RWPE1 (cell line): Measurements from ENCODE around the gene KRI1.
A peak's percentile ranks its signal among the peaks of the same experiment; 100 is the strongest.

Experiments
- CTCF ChIA-PET: fragments of 350-600 bp; sonication (Branson Sonifier 250); formaldehyde crosslinking; extraction: SDS; loops from one replicate; lab custom pipeline; 2021; lab: Yijun Ruan, JAX
- POLR2A ChIA-PET: fragments of 400-600 bp; formaldehyde crosslinking; extraction: SDS; loops from one replicate; lab custom pipeline; 2020; ENCODE audit warnings: antibody characterized with exemption; ENCODE audit not compliant: low non-redundant PET; lab: Yijun Ruan, JAX
- DNase-seq: peaks from one replicate; pipeline ENCODE4 v3.0.0; 2012; ENCODE audit warnings: low spot score
- H3K27ac ChIP-seq: fragments of 450-650 bp; 2 replicates; pipeline ENCODE4 v1.5.1; 2017
- TF ChIP-seq, protein P1 (sequence below): fragments of 450-650 bp; conservative IDR thresholded peaks from 2 replicates; pipeline ENCODE4 v1.5.1; 2017; ENCODE audit warnings: low read depth, mild to moderate bottlenecking

Gene KRI1

DNA sequence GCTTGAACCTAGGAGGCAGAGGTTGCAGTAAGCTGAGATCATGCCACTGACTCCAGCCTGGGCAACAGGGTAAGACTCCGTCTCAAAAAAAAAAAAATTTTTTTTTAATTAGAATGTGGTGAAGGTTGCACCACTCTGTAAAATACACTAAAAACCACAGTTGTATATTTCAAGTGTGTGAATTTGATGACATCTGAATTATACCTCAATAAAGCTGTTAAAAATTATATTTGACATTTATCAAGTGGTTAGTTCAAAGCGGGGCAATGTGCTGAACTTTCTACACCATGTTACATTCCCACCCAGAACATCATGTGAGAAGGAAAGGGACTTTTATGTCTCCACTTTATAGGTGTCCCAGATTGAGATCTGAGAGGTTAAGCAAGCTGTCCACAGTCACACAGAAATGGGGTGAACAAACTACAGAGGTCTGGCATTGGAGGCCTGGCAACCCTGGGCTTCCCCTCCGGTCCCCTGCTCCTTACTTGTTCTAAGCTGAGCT lies 42.6 kb downstream of the KRI1 start:
- TF ChIP-seq, protein P1, sequence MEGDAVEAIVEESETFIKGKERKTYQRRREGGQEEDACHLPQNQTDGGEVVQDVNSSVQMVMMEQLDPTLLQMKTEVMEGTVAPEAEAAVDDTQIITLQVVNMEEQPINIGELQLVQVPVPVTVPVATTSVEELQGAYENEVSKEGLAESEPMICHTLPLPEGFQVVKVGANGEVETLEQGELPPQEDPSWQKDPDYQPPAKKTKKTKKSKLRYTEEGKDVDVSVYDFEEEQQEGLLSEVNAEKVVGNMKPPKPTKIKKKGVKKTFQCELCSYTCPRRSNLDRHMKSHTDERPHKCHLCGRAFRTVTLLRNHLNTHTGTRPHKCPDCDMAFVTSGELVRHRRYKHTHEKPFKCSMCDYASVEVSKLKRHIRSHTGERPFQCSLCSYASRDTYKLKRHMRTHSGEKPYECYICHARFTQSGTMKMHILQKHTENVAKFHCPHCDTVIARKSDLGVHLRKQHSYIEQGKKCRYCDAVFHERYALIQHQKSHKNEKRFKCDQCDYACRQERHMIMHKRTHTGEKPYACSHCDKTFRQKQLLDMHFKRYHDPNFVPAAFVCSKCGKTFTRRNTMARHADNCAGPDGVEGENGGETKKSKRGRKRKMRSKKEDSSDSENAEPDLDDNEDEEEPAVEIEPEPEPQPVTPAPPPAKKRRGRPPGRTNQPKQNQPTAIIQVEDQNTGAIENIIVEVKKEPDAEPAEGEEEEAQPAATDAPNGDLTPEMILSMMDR, result no peak
- no peak for DNase-seq
- peak overlapping the region; percentile 91 for H3K27ac ChIP-seq
- CTCF ChIA-PET, result interaction anchor here (0.6 to 1.3 kb wide), 3 partner anchors 14 to 119 kb away, joined by 3 to 12 read pairs (median 6); no protein-coding TSS in a partner anchor
- POLR2A ChIA-PET, result interaction anchor here (0.6 kb wide), 1 partner anchor 12 kb away, joined by 3 read pairs; no protein-coding TSS in a partner anchor

DNA sequence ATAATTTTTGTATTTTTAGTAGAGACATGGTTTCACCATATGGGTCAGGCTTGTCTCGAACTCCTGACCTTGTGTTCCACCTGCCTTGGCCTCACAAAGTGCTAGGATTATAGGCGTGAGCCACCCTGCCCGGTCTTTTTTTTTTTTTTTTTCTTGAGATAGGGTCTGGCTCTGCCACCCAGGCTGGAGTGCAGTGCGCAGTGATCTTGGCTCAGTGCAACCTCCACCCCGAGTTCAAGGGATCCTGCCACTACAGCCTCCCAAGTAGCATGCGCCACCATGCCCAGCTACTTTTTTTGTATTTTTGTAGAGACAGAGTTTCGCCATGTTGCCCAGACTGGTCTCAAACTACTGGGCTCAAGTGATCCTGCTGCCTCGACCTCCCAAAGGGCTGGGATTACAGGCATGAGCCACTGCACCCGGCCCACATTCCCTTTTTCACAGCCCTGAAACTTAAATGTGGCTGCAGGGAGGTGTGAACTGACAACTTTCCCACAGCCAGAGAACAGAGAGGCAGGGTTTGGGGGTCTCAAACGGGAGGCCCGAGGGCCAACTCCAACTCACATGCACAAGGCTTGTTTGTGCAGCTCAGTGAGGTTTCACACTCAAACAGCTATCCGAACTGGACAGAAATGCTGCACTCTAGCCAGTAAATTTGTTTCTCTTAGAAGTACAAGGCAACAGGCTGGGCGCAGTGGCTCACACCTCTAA lies 44.2 kb downstream of the KRI1 start:
- no peak for DNase-seq
- CTCF ChIA-PET, result interaction anchor here (1.3 to 1.5 kb wide), 2 partner anchors 38 to 118 kb away, joined by 3 to 12 read pairs; no protein-coding TSS in a partner anchor
- POLR2A ChIA-PET, result no interaction called here
- peak overlapping the region; percentile 91 for H3K27ac ChIP-seq
- TF ChIP-seq, protein P1, result no peak

DNA sequence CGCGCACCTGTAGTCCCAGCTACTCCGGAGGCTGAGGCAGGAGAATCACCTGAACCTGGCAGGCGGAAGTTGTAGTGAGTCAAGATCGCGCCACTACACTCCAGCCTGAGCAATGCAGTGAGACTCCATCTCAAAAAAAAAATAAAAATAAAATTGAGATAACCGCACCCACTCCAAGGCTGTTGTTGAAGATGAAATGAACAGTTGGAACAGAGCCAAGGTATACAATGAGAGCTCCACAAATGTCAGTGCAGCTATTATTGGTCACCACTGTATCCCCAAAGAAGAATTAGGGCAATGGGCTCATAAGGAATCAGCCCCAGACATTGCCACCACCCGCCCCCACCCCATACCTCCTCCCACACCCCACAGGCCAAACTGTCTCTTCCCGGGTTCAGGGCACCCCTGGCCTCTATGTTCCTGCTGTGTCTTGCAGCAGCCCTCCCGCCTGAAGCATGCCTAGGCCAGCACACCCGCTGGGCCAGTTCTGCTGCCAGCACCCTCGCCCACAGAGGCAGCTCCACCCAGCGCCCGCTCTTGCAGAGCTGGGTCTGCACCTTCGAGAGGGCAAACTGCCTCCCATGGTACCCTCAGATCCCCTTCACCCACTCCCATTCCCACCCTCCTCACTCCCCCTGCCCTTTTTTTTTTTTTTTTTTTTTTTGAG lies 45.0 kb downstream of the KRI1 start:
- peak; percentile 81 for DNase-seq
- TF ChIP-seq, protein P1, result no peak
- ChIA-PET POLR2A (interaction anchor here (0.5 kb wide), 1 partner anchor 140 kb away, joined by 4 read pairs; no protein-coding TSS in a partner anchor), CTCF (interaction anchor here (0.6 to 1.5 kb wide), 4 partner anchors 37 to 251 kb away, joined by 3 to 6 read pairs (median 4); no protein-coding TSS in a partner anchor)
- H3K27ac ChIP-seq, result peak overlapping the region; percentile 91

DNA sequence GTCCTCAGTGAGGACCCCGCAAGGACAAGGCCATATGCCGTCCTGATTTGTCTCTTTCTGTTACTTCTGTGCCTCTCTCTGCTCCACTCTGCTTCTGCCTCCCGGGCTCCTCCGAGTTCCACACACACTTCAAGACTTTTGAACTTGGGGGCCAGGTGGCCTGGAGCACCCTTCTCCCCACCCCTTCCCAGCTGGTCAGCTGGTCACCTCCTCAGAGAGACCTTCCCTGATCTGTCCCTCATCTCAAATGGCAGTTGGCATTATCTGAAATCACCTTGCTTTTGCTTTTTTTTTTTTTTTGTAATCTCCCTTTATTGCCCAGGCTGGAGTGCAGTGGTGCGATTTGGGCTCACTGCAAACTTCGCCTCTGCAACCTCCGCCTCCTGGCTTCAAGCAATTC lies 46.4 kb downstream of the KRI1 start:
- peak overlapping the region; percentile 91 for H3K27ac ChIP-seq
- TF ChIP-seq, protein P1, result no peak
- POLR2A ChIA-PET, result no interaction called here
- DNase-seq, result no peak
- CTCF ChIA-PET, result interaction anchor here (1.3 kb wide), 1 partner anchor 36 kb away, joined by 4 read pairs; no protein-coding TSS in a partner anchor

DNA sequence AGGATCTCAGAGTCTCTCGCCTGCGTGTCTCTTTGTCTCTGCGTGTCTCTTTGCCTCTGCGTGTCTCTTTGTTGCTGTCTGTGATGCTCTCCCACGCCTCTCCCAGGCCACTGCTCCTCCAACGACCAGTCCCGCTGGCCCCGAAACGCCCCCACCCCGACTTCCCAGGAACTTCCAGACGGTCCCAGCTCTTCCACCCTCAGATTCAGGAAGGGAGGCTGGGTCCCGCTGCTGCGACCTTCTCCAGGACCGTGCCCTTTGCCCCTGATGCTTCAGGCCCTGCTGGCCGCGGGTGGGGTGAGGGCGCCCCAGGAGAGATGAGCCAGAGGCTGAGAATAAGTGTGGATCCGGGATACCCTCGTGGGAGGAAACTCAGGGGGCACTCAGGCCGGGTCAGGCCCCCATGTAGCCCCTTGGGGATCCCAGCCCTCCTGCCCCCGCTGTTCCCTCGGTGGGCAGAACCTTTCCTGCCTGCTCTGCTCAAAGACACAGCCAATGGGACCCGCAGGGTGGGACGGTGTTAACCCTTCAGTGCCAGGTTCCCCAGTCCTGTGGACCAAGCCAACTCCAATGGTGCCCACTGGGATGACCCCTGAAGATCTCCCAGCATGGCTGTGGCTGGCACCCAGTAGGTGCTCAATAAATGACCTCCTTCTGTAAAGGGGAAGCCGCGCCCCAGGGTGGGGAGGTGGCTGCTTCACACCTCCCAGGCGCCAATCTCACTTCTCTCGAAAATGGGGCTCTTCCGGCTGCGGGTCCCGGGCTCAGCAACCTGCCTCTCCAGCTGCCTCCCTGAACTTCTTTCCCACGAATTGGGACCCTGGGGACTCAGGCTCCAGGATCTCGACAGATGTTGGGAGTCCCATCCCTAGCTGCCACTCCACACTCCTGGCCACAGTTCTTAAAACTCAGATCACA lies 47.1 kb downstream of the KRI1 start:
- DNase-seq, result no peak
- TF ChIP-seq, protein P1, result no peak
- peak overlapping the region; percentile 91 for H3K27ac ChIP-seq
- CTCF ChIA-PET, result interaction anchor here (1.3 to 2.0 kb wide), 2 partner anchors 23 to 35 kb away, joined by 4 to 6 read pairs; no protein-coding TSS in a partner anchor
- POLR2A ChIA-PET, result no interaction called here
